ENCODE measurements around the gene EID2.

Gene EID2

DNA sequence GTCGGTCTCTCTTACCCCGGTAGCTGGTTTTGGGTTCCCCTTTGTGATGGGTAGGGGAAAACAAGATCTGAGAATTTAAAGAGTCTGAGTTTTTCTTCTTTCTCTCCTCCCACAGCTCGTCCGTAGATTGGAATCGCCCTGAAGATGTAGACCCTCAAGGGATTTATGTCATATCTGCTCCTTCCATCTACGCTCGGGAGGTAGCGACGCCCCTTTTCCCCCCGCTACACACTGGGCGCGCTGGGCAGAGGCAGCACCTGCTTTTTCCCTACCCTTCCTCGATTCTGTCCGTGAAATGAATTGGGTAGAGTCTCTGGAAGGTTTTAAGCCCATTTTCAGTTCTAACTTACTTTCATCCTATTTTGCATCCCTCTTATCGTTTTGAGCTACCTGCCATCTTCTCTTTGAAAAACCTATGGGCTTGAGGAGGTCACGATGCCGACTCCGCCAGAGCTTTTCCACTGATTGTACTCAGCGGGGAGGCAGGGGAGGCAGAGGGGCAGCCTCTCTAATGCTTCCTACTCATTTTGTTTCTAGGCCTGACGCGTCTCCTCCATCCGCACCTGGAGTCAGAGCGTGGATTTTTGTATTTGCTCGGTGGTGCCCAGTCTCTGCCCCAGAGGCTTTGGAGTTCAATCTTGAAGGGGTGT lies 32.1 kb downstream of the EID2 start:
- DNase-seq (ENCODE audit: low read depth, low spot score), result no peak
- H3K4me3 ChIP-seq (ENCODE audit: low read length), result peak overlapping the region; percentile 56

DNA sequence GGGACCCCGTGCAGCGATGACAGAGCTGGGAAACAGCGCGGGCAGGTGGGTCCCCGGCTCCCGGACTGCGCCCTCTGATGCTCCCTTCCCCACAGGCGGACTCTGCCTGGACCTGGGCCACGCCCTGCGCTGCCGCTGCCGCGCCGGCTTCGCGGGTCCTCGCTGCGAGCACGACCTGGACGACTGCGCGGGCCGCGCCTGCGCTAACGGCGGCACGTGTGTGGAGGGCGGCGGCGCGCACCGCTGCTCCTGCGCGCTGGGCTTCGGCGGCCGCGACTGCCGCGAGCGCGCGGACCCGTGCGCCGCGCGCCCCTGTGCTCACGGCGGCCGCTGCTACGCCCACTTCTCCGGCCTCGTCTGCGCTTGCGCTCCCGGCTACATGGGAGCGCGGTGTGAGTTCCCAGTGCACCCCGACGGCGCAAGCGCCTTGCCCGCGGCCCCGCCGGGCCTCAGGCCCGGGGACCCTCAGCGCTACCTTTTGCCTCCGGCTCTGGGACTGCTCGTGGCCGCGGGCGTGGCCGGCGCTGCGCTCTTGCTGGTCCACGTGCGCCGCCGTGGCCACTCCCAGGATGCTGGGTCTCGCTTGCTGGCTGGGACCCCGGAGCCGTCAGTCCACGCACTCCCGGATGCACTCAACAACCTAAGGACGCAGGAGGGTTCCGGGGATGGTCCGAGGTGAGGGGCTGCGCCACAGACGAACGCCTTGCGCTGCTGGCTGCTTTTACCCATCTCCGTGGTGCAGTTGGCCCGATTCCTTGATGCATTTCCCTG lies 32.8 kb downstream of the EID2 start:
- peak overlapping the region; percentile 56 for H3K4me3 ChIP-seq (ENCODE audit: low read length)
- peak; percentile 43 for DNase-seq (ENCODE audit: low read depth, low spot score)

DNA sequence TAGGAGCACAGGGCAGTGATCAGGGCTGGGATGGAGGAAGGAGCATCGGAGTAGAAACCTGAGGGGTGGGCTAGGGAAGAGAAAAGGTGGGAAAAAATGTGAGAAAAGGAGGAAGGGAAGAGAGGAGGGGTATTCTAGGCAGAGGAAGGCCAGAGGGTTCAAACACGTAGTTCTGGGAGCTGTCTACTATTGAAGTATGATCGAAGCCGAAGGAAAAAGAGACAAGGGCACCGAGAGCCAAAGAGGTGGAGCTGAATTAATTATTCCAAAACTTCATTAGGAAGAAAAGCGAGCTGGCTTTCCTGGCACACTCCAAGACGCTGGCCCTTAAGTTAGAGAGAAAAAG lies 33.4 kb downstream of the EID2 start:
- H3K4me3 ChIP-seq (ENCODE audit: low read length), result no peak overlapping the region
- no peak for DNase-seq (ENCODE audit: low read depth, low spot score)

GRCh38 chr19:39502640-39503417 lies 37.1 kb downstream of the EID2 start:
- peak; percentile 75 for DNase-seq (ENCODE audit: low read depth, low spot score)
- H3K4me3 ChIP-seq (ENCODE audit: low read length), result peak overlapping the region; percentile 22

DNA sequence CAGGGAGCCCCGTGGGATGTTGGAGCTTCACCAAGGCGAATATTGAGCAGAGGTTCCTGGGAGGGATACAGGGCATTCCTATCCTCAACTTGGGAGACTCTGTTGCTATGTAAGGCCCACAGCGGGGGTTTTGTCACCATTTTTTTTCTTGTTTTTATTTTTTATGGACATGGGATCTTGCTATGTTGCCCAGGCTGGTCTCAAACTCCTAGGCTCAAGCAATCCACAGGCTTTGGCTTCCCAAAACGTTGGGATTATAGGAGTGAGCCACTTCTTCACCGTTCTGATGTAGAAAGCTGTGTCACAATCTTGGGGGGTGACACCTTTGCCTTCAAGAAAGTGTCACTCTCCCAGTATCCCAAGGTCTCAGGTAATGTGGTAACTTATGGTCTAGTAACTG lies 38.6 kb downstream of the EID2 start:
- H3K4me3 ChIP-seq (ENCODE audit: low read length), result no peak overlapping the region

GRCh38 chr19:39500543-39500942 lies 39.4 kb downstream of the EID2 start:
- DNase-seq (ENCODE audit: low read depth, low spot score), result no peak
- H3K4me3 ChIP-seq (ENCODE audit: low read length), result no peak overlapping the region

More for the DNA sequence above, 38.6 kb downstream of the EID2 start:
- DNase-seq (ENCODE audit: low read depth, low spot score), result no peak

- no peak overlapping the region for H3K4me3 ChIP-seq (ENCODE audit: low read length)
- no peak for DNase-seq (ENCODE audit: low read depth, low spot score)
Measured at GRCh38 chr19:39499932-39500331, 40.0 kb downstream of the EID2 start.

DNA sequence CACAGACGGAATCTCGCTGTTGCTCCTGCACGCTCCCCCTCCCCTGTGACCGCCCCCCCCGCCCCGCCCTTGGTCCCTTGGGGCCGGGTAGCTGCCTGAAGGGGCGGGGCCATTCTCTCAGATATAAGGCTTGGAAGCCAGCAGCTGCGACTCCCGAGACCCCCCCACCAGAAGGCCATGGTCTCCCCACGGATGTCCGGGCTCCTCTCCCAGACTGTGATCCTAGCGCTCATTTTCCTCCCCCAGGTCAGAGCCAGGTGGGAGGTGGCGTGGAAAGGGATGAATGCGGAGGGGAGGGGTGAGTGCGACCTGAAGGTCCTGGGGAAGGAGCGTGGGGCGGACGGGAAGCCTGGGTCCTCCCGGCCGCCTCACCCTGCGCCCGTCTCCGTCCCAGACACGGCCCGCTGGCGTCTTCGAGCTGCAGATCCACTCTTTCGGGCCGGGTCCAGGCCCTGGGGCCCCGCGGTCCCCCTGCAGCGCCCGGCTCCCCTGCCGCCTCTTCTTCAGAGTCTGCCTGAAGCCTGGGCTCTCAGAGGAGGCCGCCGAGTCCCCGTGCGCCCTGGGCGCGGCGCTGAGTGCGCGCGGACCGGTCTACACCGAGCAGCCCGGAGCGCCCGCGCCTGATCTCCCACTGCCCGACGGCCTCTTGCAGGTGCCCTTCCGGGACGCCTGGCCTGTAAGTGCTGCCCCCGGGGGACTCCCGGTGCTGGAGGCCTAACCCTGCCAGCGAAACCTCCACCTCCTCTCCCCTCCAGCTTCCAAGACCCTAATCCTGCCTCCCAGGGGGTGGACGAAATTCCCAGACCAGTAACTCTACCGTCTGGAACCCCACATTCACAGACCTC lies 40.9 kb downstream of the EID2 start, which contains the start of gene DLL3:
Gene DLL3, plus strand, starts transcription at position 150 of the 845 bp plus-strand sequence. Its CDS starts 28 bp downstream, at position 178.
- no peak for DNase-seq (ENCODE audit: low read depth, low spot score)
- peak within 1 kb of the TSS; percentile 23 for H3K4me3 ChIP-seq (ENCODE audit: low read length)

- no peak for DNase-seq (ENCODE audit: low read depth, low spot score)
- peak overlapping the region; percentile 23 for H3K4me3 ChIP-seq (ENCODE audit: low read length)
Measured at GRCh38 chr19:39497996-39498797, 41.8 kb downstream of the EID2 start.

GRCh38 chr19:39497701-39497995 lies 42.3 kb downstream of the EID2 start:
- DNase-seq (ENCODE audit: low read depth, low spot score), result no peak
- peak overlapping the region; percentile 23 for H3K4me3 ChIP-seq (ENCODE audit: low read length)

- no peak overlapping the region for H3K4me3 ChIP-seq (ENCODE audit: low read length)
- no peak for DNase-seq (ENCODE audit: low read depth, low spot score)
Measured at GRCh38 chr19:39496063-39496462, 43.9 kb downstream of the EID2 start.

GRCh38 chr19:39494661-39495060 lies 45.3 kb downstream of the EID2 start:
- DNase-seq (ENCODE audit: low read depth, low spot score), result no peak
- no peak overlapping the region for H3K4me3 ChIP-seq (ENCODE audit: low read length)

DNA sequence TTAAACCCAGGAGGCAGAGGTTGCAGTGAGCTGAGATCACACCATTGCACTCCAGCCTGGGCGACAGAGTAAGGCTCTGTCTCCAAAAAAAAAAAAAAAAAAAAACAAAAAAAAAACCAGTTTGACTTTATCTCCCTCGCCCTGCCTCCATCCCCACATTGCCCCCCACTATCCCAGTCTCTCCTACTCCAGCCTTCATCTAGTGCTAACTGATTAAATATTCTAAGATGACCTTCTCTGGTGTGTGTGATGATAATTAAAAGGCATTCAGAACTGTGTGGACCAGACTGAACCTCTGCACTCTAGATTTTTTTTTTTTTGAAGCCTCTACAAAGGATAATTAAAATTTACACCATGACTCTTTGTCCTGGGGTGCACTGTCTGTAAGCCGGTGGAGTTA lies 47.2 kb downstream of the EID2 start:
- no peak overlapping the region for H3K4me3 ChIP-seq (ENCODE audit: low read length)
- DNase-seq (ENCODE audit: low read depth, low spot score), result no peak

GRCh38 chr19:39492225-39492624 lies 47.7 kb downstream of the EID2 start:
- DNase-seq (ENCODE audit: low read depth, low spot score), result no peak
- no peak overlapping the region for H3K4me3 ChIP-seq (ENCODE audit: low read length)

DNA sequence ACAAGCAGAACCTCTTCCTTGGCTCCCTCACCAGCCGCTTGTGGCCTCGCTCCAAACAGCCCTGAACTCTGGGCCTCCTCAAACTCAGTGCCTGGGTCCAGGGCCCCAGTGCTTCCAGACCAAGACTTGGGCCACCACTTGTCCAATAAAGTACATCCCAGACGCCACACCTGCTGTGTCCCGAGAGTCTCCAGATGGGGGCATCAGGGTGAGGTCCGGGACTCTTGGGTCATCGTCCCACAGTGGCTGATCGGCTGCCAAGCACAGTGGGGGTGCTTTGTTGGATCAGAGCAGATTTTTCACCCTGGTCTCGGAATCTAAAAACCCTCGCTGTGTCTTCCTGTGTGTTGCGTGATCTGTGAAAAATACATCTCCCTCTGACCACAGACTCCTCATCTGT lies 50.2 kb downstream of the EID2 start:
- DNase-seq (ENCODE audit: low read depth, low spot score), result no peak
- H3K4me3 ChIP-seq (ENCODE audit: low read length), result no peak overlapping the region
